ENCODE results near the gene PTGDR2.

DNA sequence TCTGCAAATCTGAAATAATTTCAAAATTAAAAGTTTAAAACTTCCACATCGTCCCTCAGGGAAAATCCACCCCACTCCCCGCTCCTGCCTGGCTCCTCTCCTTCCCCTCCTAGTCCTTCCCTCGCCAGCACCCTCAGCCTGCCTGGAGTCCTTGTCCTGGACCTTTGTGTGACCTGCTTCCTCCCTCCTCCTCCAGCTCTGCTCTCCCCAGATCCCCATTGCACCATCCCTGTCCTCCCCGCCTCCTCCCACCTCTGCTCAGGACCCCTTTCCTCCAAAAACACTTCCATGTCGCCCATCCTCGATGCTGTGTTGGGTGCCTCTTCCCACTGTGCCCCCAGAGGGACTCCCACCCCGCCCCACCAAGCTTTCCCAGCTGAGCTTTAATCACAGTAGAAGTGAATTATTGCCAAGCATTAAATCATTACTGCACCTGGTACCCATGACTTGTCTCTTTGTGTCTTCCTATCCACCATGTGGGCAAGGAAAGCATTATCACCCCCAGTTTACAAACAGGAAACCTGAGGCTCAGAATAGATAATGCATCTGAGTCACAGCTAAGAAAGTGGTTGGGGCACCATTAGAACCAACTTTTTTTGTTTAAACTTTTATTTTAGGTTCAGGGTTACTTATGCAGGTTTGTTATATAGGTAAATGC lies 9.2 kb upstream of the PTGDR2 start:
- TF ChIP-seq CTCF (IDR thresholded peaks at IDR 0.05; ENCODE audit: low read depth, low read length, missing input control) (no peak), EGR1 (IDR thresholded peaks at IDR 0.05; ENCODE audit: low read depth in 2 of 2) (no peak), MAX (IDR thresholded peaks at IDR 0.05) (no peak), ATF3 (IDR thresholded peaks at IDR 0.05) (no peak), YY1 (IDR thresholded peaks at IDR 0.05) (no peak)

Measured in liver (tissue), 3 donors.